Lower leg skin (tissue), 3 donors: ENCODE data around the gene SLC2A6.

ENCODE experiments used
- CTCF ChIP-seq, 3 donors: fragments of 450-650 bp; IDR thresholded peaks; one replicate each; pipeline ENCODE4 v1.5.1; 2016; ENCODE audit warnings: antibody characterized with exemption in 3 of 3, mild to moderate bottlenecking in 3 of 3, moderate library complexity in 2 of 3
- POLR2A ChIP-seq, 2 donors: fragments of 450-650 bp; IDR thresholded peaks; one replicate each; pipeline ENCODE4 v1.6.1; 2016 to 2017; ENCODE audit warnings: antibody characterized with exemption in 2 of 2, mild to moderate bottlenecking in 1 of 2, moderate library complexity in 1 of 2

DNA sequence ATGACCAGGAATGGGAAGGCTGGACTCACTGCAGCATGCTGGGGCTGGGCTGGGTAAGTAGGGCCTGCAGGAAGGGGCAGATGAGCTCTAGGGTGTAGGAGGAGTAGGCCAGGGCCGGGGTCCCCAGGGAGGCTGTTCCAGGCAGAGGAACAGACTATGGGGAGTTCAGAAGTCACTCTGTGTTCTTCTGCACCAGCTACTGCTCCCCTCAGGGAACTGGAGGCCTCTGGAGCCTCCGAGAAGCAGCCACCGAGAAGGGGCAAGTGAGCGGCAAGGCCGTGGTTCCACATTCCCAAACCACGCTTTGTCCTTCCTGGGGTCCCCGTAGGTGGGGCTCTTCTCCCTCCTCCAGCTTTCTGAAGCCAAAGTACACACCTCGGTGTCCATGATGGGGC lies 8.4 kb upstream of the SLC2A6 start:
- TF ChIP-seq CTCF (IDR thresholded peaks at IDR 0.05) (no peak), POLR2A (IDR thresholded peaks at IDR 0.05) (no peak)
